HT-29 (cell line): ENCODE results near the gene LANCL3. TPM values are rescaled to one million over a fixed set of nuclear protein-coding genes. Genes with fewer than 3 reads are reported as not detected.
"Not testable (repeated sequence)": the region's sequence is repeated elsewhere in the genome, so short reads cannot be mapped to it uniquely, and the experiment has no call there.

ENCODE experiments used
- DNase-seq: peaks from one replicate; pipeline ENCODE4 v3.0.0-alpha.2; 2015; ENCODE audit warnings: low spot score
- total RNA-seq: library from RNA; depleted of rRNA; stranded (reverse); fragments of >200 nt; shearing (Covaris generic); gene quantifications from 2 replicates; pipeline ENCODE4 v1.2.3, GENCODE V29; 2014; rRNA removed

Gene LANCL3
- total RNA-seq = 0.76 and 0.78 TPM in 2 replicates

DNA sequence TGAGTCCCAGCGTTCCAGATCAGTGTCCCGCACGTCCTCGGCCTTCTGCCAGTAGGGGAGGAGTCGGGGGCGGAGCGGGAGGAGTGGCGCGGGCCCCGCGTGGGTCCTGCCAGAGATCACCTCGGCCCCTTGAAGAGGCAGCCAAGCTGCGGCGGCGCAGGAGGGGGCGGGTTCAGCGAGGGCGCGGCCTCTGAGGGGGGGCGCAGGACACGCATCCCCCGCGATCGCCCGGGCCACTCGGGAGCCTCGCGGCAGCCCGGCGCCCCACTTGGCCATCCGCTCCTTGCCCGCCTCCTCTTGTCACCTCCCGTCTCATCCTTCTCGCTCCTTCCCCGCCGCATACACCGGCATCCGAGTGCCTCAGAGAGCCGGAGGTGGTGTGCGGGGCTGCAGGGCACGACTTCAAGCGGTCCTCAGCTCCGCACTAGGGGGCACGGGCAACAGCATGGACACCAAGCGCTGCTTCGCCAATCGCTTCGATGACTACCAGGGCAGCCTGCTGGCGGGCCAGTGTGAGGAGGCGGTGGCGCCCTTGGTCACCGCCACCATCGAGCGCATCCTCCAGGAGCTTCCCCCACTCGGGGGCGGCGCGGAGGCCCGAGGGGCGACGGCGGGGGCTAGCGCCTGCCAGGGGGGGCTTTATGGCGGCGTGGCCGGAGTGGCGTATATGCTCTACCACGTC, at the start of gene LANCL3:
LANCL3 (plus strand) TSS at position 236 of the 682 bp plus-strand sequence; CDS start at position 446, 210 bp downstream.
- not testable (repeated sequence) for DNase-seq

GRCh38 chrX:37523673-37524072, 47.8 kb upstream of the LANCL3 start:
- DNase-seq = not testable (repeated sequence)

DNA sequence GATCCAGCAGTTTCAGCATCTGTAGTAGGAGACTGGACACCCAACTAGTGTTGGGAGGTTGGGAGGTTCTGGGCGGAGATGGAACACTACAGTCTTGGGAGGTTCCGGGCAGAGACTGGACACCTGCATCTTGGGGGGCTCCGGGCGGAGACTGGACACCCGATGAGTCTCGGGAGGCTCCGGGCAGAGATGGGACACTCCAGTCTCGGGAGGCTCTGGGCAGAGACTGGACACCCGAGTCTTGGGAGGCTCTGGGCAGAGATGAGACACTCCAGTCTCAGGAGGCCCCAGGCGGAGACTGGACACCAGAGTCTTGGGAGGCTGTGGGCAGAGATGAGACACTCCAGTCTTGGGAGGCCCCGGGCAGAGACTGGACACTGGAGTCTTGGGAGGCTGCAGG, 29.5 kb upstream of the LANCL3 start:
- DNase-seq = no peak

DNA sequence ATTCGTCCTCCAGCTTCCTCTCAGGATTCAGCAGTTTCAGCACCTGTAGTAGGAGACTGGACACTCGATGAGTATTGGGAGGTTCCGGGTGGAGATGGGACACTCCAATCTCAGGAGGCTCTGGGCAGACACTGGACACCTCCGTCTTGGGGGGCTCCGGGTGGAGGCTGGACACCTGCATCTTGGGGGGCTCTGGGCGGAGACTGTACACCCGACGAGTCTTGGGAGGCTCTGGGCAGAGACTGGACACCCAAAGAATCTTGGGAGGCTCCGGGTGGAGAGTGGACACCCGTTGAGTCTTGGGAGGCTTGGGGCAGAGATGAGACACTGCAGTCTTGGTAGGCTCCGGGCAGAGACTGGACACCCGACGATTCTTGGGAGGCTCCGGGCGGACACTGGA, 28.7 kb upstream of the LANCL3 start:
- no peak for DNase-seq

DNA sequence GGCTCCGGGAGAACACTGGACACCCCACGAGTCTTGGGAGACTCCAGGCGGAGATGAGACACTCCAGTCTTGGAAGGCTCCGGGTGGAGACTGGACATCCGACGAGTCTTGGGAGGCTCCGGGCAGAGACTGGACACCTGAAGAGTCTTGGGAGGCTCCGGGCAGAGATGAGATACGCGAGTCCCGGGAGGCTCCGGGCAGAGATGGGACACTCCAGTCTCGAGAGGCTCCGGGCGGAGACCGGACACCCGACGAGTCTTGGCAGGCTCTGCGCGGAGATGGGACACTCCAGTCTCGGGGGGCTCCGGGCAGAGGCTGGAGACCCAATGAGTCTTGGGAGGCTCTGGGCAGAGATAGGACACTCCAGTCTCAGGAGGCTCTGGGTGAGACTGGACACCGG, 28.1 kb upstream of the LANCL3 start:
- DNase-seq = no peak

- not testable (repeated sequence) for DNase-seq
These were observed 26.9 kb upstream of the LANCL3 start for GRCh38 chrX:37544531-37544930.

GRCh38 chrX:37545066-37545465, 26.4 kb upstream of the LANCL3 start:
- no peak for DNase-seq

DNA sequence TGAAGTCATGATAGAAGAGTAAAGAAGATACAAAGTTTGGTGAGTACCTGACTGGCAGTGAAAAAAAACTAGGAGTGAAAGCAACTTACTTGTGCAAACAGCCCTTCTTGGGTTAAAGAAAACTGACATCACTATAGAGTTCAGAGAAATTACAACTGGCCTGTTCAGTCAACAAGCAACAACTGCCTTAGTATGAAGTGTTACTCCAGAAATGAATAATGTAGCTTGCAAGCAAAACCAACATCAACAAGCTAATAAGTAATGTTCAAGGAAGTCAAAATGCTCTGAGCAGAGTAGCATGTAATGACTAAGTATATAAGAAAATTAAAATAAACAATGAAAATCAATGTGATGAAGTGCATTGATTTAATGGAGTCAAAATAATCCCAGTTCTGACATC, 21.8 kb upstream of the LANCL3 start:
- not testable (repeated sequence) for DNase-seq

GRCh38 chrX:37553476-37553875, 18.0 kb upstream of the LANCL3 start:
- no peak for DNase-seq

DNA sequence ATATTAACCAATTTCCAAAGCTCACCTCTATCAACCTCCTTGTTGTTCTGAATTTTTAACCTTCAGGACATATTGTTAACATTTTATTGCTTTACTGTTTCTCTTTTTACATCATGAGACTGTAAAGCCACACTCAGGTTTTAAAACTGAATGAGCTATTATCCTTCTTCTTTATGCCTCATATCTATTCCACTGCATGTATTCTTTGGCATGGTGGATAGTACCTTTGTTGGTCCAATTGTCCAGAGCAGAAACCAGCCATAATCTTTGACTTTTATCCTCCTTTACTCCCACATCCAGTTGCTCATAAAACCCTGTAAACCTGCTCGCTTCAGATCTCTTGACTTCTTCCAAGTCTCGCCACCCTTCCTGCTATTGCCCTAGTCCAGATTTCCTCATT, 6.2 kb upstream of the LANCL3 start:
- not testable (repeated sequence) for DNase-seq

- not testable (repeated sequence) for DNase-seq
These were observed 1.1 kb upstream of the LANCL3 start for GRCh38 chrX:37570349-37570748.

DNA sequence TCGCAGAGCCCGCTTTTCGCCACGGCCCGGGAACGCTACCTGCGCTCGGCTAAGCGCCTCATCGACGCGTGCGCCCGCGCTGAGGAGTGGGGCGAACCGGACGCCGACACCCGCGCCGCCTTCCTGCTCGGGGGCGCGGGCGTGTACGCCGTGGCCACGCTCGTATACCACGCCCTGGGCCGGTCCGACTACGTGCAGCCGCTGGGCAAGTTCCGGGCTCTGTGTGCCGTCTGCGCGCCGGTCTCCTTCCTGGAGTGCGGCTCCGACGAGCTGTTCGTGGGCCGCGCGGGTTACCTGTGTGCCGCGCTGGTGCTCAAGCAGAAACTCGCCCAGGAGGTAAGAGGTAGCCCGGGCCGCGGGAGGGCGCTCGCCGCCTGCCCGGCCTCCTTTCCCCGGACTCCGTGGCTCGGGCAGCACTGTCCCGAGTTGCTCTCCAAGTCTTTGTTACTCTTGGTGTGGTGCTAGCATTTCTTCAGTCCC, 687 bp downstream of the LANCL3 start:
- peak; percentile 39 for DNase-seq

DNA sequence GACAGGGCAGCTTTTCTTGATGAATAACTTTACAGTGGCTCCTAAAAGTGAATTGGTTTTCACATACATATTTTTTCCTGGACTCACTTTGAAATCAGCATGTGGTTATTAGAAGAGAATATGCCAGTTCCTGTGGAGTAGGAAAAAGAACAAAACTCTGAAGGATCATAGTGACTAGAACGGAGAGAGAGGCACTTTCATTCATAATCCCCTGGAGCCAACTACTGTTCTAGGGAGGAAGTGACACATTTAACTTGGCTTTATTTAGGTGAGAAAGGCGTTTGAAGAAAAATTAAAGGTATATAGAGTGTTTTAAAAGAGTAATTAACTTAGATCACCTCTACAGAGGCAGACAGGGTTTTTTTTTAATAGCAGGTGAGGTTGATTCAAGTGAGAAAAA, 1.7 kb downstream of the LANCL3 start:
- peak; percentile 5 for DNase-seq

DNA sequence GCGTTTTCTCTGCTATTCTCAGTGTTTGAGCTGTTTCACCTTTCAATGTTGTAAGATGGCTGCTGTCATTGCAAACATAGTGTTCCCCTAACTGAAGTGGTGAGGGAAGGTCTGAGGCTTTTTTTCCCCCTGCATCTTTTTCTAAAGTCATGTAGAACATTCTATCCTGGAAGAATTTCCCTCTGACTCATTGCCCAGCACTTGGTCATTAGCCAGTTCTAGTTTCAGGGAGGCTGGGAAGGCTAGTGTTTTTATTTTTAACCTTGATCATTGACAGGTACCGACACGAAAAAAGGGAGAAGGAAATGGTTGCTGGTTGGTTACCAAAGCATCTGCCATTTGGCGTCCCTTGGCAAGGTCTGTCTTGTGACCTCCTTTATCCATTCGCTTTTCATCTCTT, 6.6 kb downstream of the LANCL3 start:
- no peak for DNase-seq

DNA sequence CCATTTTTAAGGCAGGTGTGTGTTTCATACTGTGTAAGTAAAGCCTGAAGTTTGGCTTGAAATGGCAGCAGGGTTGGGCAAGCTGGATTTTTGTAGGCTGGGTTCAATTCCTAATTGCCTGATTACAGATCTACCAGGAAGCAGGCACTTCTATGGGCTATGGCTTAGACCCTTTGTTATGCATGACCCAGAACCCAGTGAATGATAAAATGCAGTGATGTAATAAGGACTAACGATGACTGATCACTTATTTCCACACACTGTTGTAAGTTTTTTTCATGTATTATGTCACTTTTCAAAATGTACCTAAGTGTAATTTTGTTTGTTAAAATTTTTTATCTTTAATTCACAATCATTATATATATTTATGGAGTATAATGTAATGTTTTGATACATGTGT, 8.6 kb downstream of the LANCL3 start:
- no peak for DNase-seq

- DNase-seq = not testable (repeated sequence)
These were observed 15.9 kb downstream of the LANCL3 start for GRCh38 chrX:37587337-37587736.

GRCh38 chrX:37590047-37590446, 18.6 kb downstream of the LANCL3 start:
- no peak for DNase-seq

- no peak for DNase-seq
These were observed 23.4 kb downstream of the LANCL3 start for GRCh38 chrX:37594755-37595382.

- peak; percentile 13 for DNase-seq
These were observed 28.3 kb downstream of the LANCL3 start for GRCh38 chrX:37599729-37600128.

- no peak for DNase-seq
These were observed 32.5 kb downstream of the LANCL3 start for GRCh38 chrX:37603938-37604409.

GRCh38 chrX:37607243-37607642, 35.8 kb downstream of the LANCL3 start:
- DNase-seq = no peak

DNA sequence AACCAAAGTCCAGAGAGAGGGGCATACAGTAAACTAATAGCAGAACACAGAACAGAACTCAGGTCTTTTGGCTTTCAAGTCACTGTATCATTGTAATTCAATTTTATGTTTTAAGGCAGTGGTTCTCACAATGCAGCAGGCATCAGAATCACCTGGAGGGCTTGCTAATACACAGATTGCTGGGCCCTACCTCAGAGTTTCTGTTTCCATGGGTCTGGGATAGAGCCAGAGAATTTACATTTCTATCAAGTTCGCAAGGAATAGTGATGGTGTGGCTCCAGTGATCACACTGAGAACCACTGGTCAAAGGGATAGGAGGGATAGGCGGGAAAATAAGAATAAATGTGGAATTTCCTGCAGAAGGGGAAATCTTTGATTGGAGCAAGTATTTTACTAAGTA, 36.7 kb downstream of the LANCL3 start:
- DNase-seq = no peak

DNA sequence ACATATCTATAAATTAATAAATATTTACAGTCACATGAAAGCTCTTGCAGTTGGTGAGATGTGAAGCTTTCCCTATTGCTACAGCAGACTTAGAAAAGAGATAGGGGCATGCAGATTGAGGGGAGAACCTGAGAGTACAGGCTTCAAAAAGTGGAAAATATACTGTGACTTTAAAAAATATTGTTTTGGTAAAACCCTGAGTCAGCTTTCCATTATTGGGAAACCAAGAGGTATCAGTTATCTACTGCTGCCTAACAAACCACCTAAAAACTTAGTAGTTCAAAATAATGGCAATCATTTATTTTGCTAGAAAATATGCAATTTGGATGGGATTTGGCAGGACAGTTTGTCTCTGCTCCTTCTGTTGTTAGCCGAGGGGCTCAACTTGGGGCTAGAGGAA, 38.3 kb downstream of the LANCL3 start:
- DNase-seq = no peak
